ENCODE measurements around the gene MLYCD.

MLYCD gene

DNA sequence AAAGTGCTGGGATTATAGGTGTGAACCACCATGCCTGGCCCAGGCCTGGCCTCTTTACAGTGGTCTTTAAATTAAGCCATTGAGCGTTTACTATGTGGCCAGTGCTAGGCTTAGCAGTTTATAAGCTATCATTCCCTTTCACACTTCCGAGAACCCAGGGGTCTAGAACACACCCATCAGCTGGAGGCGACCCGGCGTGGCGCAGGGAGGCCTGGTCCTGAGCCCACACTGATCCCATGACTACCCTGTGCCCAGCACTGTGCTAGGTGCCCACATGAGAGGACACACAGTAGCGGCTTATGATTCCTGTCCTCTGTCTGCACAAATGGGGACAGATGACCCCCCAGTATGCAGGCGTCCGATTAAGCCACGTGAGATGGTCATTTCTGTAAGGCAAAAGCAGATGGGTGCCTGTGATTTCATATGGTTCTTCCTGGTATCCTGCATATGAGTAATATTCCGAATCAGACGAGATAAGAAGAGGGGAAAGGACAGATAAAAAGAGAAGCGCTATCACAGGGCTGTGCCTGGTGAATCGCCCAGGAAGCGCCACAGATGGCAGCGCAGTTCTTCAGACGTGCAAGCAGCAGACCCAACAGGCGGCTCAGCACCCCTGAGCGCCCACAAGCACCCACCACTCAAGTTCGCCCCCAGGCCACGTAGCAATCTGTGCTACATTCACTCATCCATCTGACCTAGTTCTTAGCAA lies 59.4 kb downstream of the MLYCD start:
- no peak for DNase-seq

DNA sequence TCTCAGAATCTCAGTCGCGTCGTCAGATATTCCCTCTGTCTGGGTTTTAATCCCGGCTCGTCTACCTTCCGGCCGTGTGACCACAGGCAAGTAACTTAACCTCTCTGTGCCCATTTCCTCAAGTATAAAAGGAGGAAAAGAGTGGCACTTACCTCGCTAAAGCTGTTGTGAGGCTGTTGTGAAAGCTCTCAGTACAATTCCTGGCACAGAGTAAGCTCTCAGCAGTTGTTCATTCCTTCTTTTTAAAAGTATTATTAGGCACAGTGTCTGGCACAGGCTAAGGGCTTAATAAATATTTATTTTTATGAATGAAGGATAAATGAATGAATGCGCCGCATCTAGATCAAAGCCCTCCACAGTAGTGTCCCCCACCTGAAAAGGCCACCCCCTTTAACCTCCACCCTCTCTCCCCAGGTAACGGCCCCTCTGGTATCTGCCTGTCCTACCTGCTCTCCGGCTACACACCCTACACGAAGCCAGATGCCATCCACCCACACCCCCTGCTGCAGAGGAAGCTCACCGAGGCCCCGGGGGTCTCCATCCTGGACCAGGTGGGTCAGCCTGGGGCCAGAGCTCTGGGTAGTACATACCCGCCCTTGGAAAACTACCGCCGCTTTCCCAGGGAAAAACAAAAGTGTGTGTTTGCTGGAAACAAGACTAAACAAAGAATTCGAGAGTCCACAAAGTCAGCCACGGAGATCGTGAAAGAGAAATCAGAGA lies 60.1 kb downstream of the MLYCD start:
- no peak for DNase-seq

DNA sequence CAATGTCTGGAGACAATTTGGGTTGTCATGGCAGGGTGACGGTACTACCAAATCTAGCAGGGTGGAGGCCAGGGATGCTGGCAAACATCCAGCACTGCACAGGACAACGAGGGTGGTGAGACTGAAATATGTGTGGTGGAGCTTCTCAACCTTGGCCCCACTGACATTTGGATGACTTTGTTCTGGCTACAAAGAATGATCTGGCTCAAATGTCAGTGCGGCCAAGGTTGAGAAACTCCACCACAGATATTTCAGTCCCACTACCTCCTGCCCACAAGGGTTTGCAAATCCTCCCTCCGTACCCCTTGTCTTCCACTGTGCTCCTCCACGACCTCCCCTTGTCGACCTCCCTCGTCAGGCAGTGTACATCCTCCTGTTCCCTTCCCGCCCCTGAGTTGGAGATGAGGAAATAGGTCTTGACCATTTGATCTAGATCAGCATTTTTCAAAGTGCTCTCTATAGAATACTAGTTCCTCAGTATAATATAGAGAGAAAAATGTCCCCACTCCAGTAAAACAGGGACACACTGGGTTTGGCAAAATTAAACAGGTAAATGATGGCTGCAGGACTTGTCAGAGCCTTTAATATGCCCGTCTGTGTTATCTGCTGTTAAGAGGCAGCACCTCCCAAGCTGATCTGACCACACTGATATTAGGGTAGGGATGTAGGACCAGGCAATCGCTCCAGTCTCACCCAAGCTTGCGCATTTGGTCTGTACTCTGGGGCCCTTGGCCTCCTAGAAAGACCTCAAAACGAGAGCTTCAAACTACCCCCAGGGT lies 60.9 kb downstream of the MLYCD start:
- no peak for DNase-seq

- DNase-seq: no peak
These were observed 61.8 kb downstream of the MLYCD start for GRCh38 chr16:83960521-83961249.

DNA sequence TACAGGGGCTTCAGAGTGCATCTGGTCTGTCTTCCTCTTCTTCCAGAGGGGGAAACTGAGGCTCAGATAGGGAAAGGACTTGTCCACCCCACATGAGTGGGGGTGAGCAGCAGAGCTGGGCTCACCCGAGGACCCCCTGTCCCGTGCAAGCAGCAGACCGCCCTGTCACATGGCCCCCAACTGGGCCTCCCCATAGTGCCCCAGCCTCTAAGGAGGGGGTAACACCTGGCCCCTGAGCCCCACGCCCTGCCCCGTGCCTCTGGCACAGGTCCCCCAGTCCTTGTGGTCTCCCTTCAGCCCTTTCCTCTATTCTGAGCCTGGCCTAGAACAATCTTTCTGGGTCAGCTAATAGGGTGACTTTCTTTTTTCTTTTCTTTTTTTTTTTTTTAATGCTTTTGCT lies 62.7 kb downstream of the MLYCD start:
- DNase-seq: no peak

DNA sequence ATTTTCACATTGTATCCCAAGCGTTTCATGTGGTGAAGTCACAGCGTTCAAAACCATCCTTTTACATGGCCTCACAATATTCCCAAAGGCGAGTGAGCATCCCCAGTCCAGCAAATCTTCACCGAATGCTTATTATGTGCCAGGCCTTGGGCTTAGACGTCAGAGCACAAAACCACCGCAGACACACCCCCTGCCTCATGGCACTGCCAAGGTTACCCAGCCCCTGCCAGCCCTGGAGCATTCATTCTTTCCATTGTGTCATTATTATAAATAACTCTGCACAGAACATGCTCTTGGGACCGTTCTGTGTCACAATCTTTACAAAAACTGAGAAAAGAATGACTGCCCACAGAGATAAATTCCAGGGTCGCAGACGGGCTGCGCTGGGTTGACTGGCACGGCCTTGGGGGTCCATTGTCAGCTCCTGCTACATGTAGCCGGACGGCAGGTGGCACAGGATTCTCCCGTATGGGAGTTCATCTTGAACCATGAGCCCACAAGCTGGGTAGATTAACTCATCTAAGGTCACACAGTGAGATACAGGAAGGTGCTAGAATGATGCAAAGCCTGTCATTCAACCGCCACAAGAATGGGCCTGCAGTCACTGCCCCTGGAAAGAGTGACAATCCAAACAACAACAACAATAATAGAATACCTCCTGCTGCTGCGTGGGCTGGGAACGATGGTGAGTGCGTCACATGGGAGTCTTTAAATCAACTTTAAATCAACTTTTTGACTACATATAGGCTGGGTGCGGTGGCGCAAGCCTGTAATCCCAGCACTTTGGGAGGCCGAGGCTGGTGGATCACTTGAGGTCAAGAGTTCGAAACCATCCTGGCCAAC lies 64.6 kb downstream of the MLYCD start:
- DNase-seq: no peak

GRCh38 chr16:83964684-83965443 lies 65.9 kb downstream of the MLYCD start:
- DNase-seq: no peak

DNA sequence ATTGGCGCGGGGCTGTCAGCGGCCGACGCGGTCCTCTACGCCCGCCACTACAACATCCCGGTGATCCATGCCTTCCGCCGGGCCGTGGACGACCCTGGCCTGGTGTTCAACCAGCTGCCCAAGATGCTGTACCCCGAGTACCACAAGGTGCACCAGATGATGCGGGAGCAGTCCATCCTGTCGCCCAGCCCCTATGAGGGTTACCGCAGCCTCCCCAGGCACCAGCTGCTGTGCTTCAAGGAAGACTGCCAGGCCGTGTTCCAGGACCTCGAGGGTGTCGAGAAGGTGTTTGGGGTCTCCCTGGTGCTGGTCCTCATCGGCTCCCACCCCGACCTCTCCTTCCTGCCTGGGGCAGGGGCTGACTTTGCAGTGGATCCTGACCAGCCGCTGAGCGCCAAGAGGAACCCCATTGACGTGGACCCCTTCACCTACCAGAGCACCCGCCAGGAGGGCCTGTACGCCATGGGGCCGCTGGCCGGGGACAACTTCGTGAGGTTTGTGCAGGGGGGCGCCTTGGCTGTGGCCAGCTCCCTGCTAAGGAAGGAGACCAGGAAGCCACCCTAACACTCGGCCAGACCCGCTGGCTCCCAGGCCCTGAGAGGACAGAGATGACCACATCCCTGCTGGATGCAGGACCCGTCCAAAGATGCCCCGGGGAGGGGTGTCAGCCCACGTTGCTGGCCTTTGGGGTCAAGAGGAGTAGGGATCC lies 66.7 kb downstream of the MLYCD start:
- DNase-seq: no peak

GRCh38 chr16:83966153-83966696 lies 67.3 kb downstream of the MLYCD start:
- DNase-seq: no peak

GRCh38 chr16:83967091-83967490 lies 68.2 kb downstream of the MLYCD start:
- DNase-seq: no peak

- DNase-seq: no peak
These were observed 69.0 kb downstream of the MLYCD start, which contains the start of gene NECAB2 for GRCh38 chr16:83967838-83968305. NECAB2 (plus strand) TSS chr16:83968244; CDS start chr16:83968649, 405 bp downstream.

GRCh38 chr16:83968306-83968851 lies 69.5 kb downstream of the MLYCD start:
- DNase-seq: no peak

DNA sequence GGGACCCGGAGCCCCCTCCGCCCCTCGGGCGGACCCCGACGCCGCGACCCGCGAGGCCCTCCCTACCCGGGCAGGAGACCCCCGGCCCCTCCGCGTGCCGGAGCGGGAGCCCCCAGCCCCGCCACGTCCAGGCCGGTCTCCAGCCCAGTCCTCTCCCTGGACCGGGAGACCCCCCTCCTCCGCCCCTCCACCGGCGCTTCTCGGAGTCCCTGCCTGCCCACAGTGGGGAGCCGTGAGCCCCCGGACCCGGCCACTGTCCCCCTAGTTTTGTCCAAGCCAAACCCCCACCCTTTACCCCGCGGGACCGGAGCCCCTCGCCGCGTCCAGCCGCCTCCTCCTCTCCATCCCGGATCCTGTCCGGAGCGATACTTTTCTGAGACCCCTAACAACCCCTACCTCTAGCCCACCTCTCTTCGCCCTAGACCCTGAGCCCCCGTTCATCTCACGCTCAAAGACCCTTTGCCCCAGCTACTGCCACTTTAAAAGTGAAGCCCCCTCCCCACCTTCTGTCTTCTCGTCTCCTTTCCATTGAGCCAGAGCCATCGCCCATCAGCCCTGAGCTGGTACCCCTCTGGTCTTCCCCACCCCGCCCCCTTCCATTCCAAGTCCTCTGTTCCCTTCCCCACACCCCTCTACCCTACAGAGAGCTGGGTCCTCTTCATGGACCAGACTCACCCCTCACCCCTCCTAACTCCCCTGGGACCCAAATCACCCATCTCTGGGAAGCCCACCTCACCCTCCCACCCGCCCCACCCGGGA lies 70.2 kb downstream of the MLYCD start:
- DNase-seq: no peak

GRCh38 chr16:83969771-83970429 lies 71.0 kb downstream of the MLYCD start:
- no peak for DNase-seq

GRCh38 chr16:83970430-83970815 lies 71.5 kb downstream of the MLYCD start:
- DNase-seq: no peak

DNA sequence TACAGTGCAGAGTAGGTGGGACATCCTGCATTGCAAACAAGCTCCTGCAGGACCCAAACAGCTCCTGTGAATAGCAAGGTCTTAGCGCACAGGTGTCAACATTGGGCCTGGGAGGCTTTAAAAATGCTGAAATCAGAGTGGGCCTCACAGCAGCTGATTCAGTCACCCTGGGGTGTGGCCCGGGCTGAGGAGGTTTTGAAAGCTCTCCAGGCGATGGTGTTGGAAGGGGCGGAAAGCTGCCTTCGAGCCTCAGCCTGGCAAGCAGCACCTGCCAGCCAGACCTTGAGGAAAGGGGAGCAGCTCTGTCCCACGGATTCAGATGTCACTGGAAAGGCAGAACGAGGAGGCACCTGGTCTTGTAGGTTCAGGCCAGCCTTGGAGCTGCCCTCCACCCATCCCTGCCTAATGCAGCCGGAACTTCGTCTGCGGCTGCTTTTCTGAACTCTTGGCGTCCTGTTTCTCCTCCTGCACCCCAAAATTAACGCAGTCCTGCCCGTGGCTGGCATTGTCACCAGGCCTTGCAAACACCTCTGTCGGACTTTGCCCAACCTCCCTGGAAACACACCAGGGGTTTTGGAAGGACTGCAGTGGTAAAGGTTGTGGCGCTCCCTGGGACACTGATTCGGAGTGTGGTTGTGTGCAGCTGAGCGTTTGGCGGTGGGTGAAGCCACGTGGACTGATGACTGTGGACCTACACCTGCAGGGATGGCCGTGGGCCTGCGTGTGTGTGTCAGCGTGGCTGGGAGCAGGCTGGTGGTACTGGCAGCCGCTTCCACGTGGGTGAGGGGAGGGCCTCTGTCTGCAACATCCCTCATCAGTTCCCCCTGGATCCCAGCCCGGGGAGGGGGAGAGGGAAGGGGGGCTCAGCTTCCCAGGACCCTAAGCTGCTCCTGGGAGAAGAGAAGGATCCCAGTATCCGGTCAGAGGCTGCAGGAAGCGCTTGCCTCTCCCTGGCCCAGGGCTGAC lies 72.5 kb downstream of the MLYCD start:
- DNase-seq: no peak

Measured in CD4-positive, alpha-beta T cell treated with Interleukin-17A for 4 hours (primary cell).